BJ (cell line): Measurements from ENCODE around the gene MTARC2. TPM values are rescaled to one million over a fixed set of nuclear protein-coding genes. Genes with fewer than 3 reads are reported as not detected.
A peak's percentile ranks its signal among the peaks of the same experiment; 100 is the strongest.

ENCODE experiments used
- CTCF ChIA-PET: fragments of 350-600 bp; formaldehyde crosslinking; extraction: SDS; loops from one replicate; lab custom pipeline; 2021; ENCODE audit warnings: antibody characterized with exemption, inconsistent platforms; lab: Yijun Ruan, JAX
- POLR2A ChIA-PET: fragments of 300-600 bp; sonication (Branson Sonifier 250); formaldehyde crosslinking; extraction: SDS; loops from one replicate; lab custom pipeline; 2021; ENCODE audit warnings: antibody characterized with exemption; lab: Charles Lee
- DNase-seq: peaks from one replicate; pipeline ENCODE4 v3.0.0-alpha.2; 2011; ENCODE audit warnings: low read depth
- H3K27me3 ChIP-seq: 2 replicates; pipeline ENCODE4 v1.6.0; 2011; ENCODE audit warnings: low read length; ENCODE audit not compliant: control insufficient read depth, insufficient read depth
- H3K36me3 ChIP-seq: 2 replicates; pipeline ENCODE4 v1.5.1; 2011; ENCODE audit warnings: low read length; ENCODE audit not compliant: control insufficient read depth, insufficient read depth
- H3K4me3 ChIP-seq: 2 replicates; pipeline ENCODE4 v1.5.1; 2011; ENCODE audit warnings: low read depth, mild to moderate bottlenecking, control low read depth, low read length
- CTCF ChIP-seq: IDR thresholded peaks from 2 replicates; pipeline ENCODE4 v1.5.1; 2011; ENCODE audit warnings: low read depth, mild to moderate bottlenecking, control low read depth, inconsistent platforms, low read length, moderate library complexity; ENCODE audit not compliant: insufficient read depth
- polyA plus RNA-seq: library from polyadenylated mRNA; depleted of rRNA; stranded (reverse); fragments of >200 nt; gene quantifications from 2 replicates; pipeline ENCODE4 v1.2.3, GENCODE V29; 2011

The MTARC2 gene
- polyA plus RNA-seq, 1 experiment: 5.7 TPM

GRCh38 chr1:220803401-220804201 lies 55.5 kb downstream of the MTARC2 start:
- CTCF ChIA-PET: interaction anchor here (0.6 to 1.6 kb wide), 15 partner anchors 13 to 1396 kb away, joined by 3 to 5 read pairs (median 3); no protein-coding TSS in a partner anchor
- DNase-seq: no peak
- POLR2A ChIA-PET: no interaction called here
- Histone ChIP-seq H3K36me3 (no peaks in the 10 kb centered on the region), H3K4me3 (no peak overlapping the region), H3K27me3 (peaks cover 1% of the 10 kb centered on the region; the same call in 1 of the 2 replicates)
- TF ChIP-seq CTCF: peak; percentile 70

- POLR2A ChIA-PET: no interaction called here
- CTCF ChIA-PET: interaction anchor here (1.1 to 1.6 kb wide), 4 partner anchors 9 to 628 kb away, joined by 3 to 5 read pairs (median 4); no protein-coding TSS in a partner anchor
- Histone ChIP-seq H3K4me3 (no peak overlapping the region), H3K27me3 (peaks cover 2% of the 10 kb centered on the region; the same call in 1 of the 2 replicates), H3K36me3 (no peaks in the 10 kb centered on the region)
- TF ChIP-seq CTCF: no peak
- DNase-seq: no peak
Observed at GRCh38 chr1:220804202-220804586, 56.1 kb downstream of the MTARC2 start.

GRCh38 chr1:220806408-220806807 lies 58.3 kb downstream of the MTARC2 start:
- Histone ChIP-seq H3K36me3 (no peaks in the 10 kb centered on the region), H3K4me3 (no peak overlapping the region), H3K27me3 (peaks cover 2% of the 10 kb centered on the region; the same call in 1 of the 2 replicates)
- TF ChIP-seq CTCF: no peak
- DNase-seq: no peak
- ChIA-PET CTCF (interaction anchor here (1.1 kb wide), 1 partner anchor 30 kb away, joined by 3 read pairs; no protein-coding TSS in a partner anchor), POLR2A (no interaction called here)

GRCh38 chr1:220807726-220808125 lies 59.6 kb downstream of the MTARC2 start:
- ChIA-PET CTCF (interaction anchor here (1.1 to 3.5 kb wide), 4 partner anchors 13 to 627 kb away, joined by 3 to 27 read pairs (median 4); no protein-coding TSS in a partner anchor), POLR2A (no interaction called here)
- Histone ChIP-seq H3K4me3 (no peak overlapping the region), H3K27me3 (peaks cover 2% of the 10 kb centered on the region; the same call in 1 of the 2 replicates), H3K36me3 (no peaks in the 10 kb centered on the region)
- TF ChIP-seq CTCF: no peak
- DNase-seq: no peak

GRCh38 chr1:220808345-220809186 lies 60.4 kb downstream of the MTARC2 start:
- no peak for TF ChIP-seq CTCF
- no peaks in the 10 kb centered on the region for H3K36me3 ChIP-seq
- peaks cover 2% of the 10 kb centered on the region; the same call in 1 of the 2 replicates for H3K27me3 ChIP-seq
- DNase-seq: no peak
- ChIA-PET CTCF (interaction anchor here (1.4 to 3.5 kb wide), 9 partner anchors 8 to 626 kb away, joined by 3 to 27 read pairs (median 7); partner anchors contain the start of gene MTARC1), POLR2A (no interaction called here)
- no peak overlapping the region for H3K4me3 ChIP-seq
